KOPT-K1 (cell line): ENCODE measurements around the gene RASGRP3.

Experiments used
- H3K27ac ChIP-seq: fragments of 200-600 bp; sonication (generic); 2 replicates; pipeline ENCODE4 v1.5.1; 2016; ENCODE audit warnings: antibody characterized with exemption, mild to moderate bottlenecking, low read depth, low read length; ENCODE audit not compliant: poor library complexity, severe bottlenecking
- H3K36me3 ChIP-seq: fragments of 200-600 bp; sonication (generic); 2 replicates; pipeline ENCODE4 v1.5.1; 2017; ENCODE audit warnings: antibody characterized with exemption, mild to moderate bottlenecking, low read length, moderate library complexity; ENCODE audit not compliant: insufficient read depth
- H3K9me3 ChIP-seq: fragments of 200-600 bp; sonication (generic); 2 replicates; pipeline ENCODE4 v1.5.1; 2017; ENCODE audit warnings: antibody characterized with exemption, low read length, mild to moderate bottlenecking; ENCODE audit not compliant: insufficient read depth, poor library complexity, severe bottlenecking

RASGRP3 gene

GRCh38 chr2:33476793-33477190 is 343 bp downstream of the RASGRP3 start:
- no peaks in the 10 kb centered on the region for H3K9me3 ChIP-seq
- H3K36me3 ChIP-seq = no peaks in the 10 kb centered on the region
- peak overlapping the region; percentile 93 for H3K27ac ChIP-seq

DNA sequence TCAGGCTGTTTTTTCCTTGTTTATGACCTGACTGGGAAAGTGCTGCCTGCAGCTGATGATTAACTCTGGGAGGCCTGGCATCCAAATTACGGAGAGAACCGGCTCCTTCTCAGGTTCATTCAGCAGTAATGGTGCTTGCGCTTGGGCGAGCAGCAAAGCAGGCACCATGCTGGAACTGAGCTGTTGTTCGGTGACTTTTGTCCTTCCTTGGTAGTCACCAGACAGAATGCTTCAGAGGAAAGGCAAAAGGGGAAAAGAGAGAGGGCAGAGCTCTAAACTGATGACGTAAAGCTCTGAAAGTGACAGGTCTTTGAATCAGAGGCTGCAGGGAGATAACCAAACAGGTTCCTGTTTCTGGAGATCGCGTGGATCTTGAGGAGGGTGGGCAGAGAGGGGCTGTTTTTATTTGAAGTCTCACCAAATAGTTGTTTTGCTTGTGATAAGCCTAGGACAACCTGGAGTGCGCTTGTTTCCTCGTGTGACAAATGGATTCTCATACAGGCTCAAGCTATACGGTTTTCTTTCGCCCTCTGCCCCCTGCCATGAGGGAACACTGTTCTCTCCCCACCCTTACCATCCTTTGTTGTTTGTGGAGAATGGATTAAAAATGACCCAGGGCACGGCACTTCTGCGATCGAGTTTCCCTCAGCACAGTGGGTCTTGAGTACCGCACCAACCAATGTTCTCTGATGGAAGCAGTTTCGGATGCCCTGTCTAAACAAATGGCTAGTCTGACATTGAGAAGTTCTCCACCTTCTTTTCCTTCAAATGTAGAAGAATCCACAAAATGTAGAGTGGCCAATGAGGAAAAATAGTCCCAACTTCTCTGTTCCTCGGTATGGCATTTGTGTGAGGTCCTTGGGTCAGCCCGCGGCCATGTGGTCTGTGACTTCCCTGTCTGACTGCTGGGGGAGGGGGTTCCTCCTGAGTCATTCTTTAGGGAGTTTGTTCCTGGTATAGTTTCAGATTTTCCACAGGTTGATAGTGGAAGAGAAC is 1.3 kb downstream of the RASGRP3 start:
- H3K27ac ChIP-seq = peak overlapping the region; percentile 93
- H3K36me3 ChIP-seq = no peaks in the 10 kb centered on the region
- no peaks in the 10 kb centered on the region for H3K9me3 ChIP-seq

DNA sequence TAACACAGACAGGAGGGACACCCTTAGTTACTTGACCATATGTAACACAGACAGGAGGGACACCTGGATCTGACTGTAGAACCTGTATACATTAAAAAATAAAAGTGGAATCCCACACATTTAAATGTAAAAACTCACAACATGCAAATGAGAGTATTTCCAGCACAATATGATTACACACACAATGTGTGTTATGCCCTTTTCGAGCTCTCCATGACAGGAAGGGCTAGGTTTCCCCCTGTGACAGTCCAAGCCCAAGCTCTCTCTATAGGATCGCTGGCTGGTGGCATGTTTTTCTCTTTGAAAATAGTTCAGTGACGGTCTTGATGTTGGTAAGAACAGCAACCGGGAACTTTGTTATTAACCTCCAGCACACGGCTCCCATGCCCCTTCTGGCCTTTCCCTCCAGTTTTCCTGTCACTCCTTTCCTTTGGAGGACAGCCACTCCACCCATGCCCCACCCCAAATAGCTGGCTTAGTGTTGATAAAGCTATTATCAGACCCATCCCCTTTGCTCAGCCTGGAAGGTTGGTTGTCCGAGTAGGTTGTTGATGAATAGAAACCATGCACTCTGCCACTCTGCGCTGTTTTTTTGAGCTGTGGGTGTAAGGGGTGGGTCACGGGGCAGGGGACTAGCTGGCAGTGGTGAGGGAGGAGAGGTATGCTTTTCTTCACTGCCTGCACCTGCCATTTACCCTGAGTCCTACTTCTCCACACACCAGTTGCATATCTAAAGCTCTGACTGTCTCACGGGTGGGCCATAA is 2.7 kb downstream of the RASGRP3 start:
- Histone ChIP-seq H3K36me3 (no peaks in the 10 kb centered on the region), H3K9me3 (no peaks in the 10 kb centered on the region), H3K27ac (no peak overlapping the region)

DNA sequence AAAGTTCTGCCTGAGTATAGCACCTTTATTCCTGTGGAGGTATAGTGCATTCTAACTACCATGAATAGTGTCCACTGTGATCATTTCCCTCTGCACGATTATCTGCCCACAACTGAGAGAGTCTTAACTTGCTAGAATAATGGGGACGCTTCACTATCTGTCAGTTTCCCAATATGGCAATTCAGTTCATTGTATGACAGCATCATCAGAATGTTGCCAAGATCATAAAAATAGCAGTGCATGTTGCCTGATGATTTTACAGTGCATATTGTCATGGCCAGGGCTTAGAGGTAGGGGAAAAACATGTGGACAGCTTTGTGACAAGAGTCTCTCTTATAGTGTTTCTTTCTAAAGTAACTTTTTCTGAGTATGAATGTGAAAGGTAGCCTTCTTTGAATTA is 6.1 kb downstream of the RASGRP3 start:
- no peaks in the 10 kb centered on the region for H3K36me3 ChIP-seq
- no peak overlapping the region for H3K27ac ChIP-seq

DNA sequence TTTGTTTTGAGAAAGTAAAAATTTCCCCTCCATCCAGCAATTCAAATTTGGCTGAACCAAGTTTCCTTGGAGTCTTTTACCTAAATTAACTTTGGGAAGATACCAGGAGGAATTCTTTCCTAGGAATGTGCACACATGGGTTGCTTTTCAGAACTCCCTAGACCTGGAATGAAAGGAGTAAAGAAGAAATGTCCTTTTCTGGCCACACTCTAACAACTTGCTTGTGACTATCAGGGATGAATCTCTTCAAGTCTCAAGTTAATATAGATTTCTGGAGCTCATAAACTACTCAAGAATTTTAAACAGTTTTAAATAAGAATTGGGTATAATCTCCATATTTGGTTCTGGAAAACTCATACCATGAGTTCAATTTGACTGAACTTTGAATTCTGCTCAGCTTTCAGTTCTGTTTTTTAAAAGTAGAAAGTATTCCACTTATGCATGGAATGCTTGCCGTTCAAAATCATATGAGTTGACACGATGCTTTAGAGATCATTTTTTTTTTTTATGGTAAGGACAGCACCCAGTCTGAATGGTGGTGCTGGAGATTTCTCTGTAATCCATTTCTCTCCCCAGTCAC is 7.7 kb downstream of the RASGRP3 start:
- Histone ChIP-seq H3K36me3 (no peaks in the 10 kb centered on the region), H3K27ac (no peak overlapping the region), H3K9me3 (peaks cover 22% of the 10 kb centered on the region)

More for the DNA sequence above, 6.1 kb downstream of the RASGRP3 start:
- peaks cover 20% of the 10 kb centered on the region for H3K9me3 ChIP-seq

DNA sequence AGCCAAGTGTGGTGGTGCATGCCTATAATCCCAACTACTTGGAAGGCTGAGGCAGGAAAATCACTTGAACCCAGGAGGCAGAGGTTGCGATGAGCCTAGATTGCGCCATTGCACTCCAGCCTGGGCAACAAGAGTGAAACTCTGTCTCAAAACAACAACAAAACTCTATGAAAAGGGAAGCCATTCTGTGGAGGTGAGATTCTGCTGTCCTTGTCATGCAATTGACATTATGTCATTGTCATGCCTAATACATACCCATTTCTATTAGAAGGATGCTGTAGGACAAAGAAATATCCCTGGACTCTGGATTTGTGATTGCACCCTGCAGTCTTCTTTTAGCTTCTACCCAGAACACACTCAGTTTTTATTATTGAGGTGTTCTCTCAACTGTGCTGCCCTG is 8.6 kb downstream of the RASGRP3 start:
- H3K27ac ChIP-seq = no peak overlapping the region
- peaks cover 22% of the 10 kb centered on the region for H3K9me3 ChIP-seq
- no peaks in the 10 kb centered on the region for H3K36me3 ChIP-seq

DNA sequence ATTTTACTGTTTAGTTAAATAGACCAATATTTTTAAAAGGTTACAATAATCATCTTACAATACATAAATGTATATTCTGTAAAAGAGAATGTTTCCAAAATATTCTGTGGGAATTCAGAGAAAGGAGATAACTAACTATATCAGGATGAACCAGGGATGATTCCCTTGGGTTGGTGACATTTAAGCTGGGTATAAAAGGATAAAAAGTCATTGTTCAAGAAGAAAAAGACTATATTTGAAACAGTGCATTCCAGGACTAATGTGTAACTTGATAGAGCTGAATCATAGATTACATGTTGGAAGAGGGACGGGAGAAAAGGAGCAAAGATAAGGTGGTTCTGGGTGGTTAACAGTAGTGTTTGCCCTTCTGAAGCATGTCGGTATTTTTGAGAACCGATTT is 10.1 kb downstream of the RASGRP3 start:
- Histone ChIP-seq H3K9me3 (peaks cover 22% of the 10 kb centered on the region), H3K36me3 (no peaks in the 10 kb centered on the region), H3K27ac (no peak overlapping the region)

DNA sequence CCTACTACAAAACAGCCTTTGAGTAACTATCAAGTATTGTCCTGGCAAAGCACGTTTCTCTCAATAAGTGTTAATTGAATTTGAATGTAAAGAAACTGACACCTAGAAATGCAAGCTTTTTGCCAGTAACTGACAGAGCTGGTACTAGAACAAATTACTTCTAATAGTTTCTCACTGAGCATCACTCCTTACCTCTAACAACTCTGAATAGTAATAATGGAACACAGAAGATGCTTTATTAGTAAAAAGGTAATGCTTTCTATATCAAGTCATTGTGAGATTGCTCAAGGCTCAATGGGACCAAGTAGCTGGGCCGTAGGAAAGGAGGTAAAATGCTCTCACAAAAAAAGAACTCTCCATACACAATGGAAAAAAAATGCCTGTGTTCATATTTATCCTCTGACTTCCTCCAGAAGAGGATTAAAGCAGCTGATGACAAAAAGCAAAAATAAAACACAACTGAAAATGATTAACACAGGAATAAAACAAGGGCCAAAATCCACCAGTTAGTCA is 11.8 kb downstream of the RASGRP3 start:
- Histone ChIP-seq H3K27ac (no peak overlapping the region), H3K9me3 (peaks cover 22% of the 10 kb centered on the region), H3K36me3 (no peaks in the 10 kb centered on the region)

GRCh38 chr2:33488715-33489540 is 12.5 kb downstream of the RASGRP3 start:
- H3K9me3 ChIP-seq = peaks cover 22% of the 10 kb centered on the region
- H3K36me3 ChIP-seq = no peaks in the 10 kb centered on the region
- H3K27ac ChIP-seq = no peak overlapping the region

- H3K9me3 ChIP-seq = peaks cover 22% of the 10 kb centered on the region
- no peak overlapping the region for H3K27ac ChIP-seq
- no peaks in the 10 kb centered on the region for H3K36me3 ChIP-seq
Observed at GRCh38 chr2:33489835-33490431, 13.5 kb downstream of the RASGRP3 start.

DNA sequence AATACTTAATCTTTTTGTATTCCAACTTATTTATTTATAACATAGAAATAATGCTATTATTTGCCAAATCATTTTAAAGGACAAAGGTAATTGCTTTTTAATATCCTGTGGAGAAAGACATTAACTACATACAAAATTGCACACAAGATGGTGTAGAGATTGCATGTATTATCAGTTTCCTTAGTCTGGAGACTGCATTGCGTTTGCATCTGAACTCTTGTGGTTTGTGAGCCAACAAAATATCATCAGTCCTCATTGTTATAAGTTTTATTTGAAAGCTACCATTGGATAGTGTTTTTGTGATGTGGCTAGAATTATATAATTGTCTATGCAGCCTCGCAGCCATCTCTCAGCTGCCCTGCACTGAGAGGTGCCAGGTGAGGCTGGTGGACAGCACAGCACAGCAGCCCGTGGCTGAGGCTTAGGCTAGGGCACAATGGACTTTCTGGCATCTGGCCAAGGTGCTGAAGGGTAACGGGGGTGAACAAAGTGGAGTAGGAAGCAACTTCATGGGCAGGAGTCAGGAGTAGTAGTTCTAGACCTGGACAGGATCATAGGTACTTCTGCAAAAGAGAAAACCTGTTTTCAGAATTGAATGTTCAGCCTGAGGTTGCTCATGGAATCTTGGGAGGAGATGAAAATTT is 15.1 kb downstream of the RASGRP3 start:
- Histone ChIP-seq H3K27ac (no peak overlapping the region), H3K9me3 (peaks cover 11% of the 10 kb centered on the region)

GRCh38 chr2:33492399-33493134 is 16.1 kb downstream of the RASGRP3 start:
- no peaks in the 10 kb centered on the region for H3K36me3 ChIP-seq
- H3K9me3 ChIP-seq = peaks cover under 1% of the 10 kb centered on the region
- H3K27ac ChIP-seq = no peak overlapping the region

More for the DNA sequence above, 15.1 kb downstream of the RASGRP3 start:
- H3K36me3 ChIP-seq = no peaks in the 10 kb centered on the region

DNA sequence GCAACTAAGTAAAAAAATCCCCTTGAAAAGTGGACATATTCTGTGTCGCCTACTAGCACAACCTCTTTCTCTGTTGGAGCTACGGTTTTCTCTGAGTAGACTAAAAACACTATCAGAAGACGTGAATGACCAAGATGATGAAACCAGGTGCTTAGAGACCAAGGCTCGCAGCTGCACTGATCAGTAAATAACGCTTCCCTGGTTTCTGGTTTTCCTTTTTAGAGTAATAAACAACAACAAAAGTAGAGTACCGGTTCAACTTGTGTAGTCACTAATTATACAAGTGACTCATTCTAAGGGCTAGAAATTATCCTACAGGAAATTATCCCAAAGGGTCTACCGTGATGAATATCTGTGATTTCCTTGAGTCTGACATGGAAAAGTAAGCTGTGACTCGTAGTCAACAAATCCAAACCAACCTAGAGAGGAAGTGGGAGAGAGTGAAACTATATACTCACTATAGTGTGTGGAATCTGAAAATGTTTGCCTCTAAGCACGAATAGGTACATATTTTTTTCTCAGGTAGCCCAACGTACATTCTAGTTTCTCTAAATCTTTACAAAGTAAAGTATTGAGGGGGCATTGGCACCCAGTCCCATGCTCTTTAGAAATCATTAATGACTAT is 17.8 kb downstream of the RASGRP3 start:
- H3K9me3 ChIP-seq = no peaks in the 10 kb centered on the region
- H3K36me3 ChIP-seq = no peaks in the 10 kb centered on the region
- no peak overlapping the region for H3K27ac ChIP-seq
